Measurements from ENCODE around the gene KCNH4.

GRCh38 chr17:42227849-42228700 is 47.1 kb upstream of the KCNH4 start:
- TF ChIP-seq POLR2A (IDR thresholded peaks at IDR 0.05; ENCODE audit: low read length) (no peak), GATA1 (IDR thresholded peaks at IDR 0.05; ENCODE audit: low read depth, low read length) (no peak)

All from erythroblast (primary cell).